ENCODE results near the gene SLC34A1.

SLC34A1 gene

DNA sequence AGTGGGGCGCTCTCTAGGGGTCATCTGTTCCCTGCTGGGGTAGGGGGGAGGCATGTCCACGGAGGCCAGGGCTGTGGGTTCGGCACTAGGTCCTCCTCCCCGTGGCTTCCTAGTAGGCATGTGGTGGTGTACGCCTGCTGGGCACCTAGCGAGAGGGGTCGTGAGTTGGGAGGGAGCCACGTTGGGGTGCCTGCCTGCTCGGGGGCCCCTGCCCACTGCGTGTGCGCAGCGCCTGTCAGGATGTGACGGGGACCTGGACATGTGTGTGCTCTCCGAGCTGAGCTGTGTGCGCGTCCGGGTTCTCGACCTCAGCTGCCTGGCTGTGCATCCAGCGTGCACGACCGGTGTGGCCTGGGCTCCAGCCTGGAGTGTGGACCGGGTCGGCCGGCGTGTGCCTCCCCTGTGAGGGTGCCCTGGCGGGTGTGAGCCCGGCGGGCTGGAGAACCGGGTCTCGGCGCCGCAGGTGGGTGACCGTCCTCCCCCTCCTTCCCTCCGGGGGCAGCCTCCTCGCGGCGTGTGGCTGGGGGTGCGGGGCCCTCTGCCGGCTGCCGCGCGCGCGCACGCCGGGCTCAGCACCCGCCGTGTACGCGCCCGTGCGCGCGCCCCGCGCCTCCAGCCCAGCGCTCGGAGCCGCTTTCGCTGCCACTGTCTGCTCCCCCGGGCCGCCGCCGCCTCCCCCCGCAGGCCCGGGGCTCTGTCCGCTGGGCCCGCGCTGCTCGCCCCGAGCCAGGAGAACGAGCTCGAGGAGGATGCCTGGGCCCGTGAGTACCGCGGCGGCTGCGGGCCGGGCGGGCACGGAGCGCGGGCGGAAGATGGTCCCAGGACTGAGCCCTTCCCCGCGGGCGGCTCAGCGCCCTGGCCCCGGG lies 62.2 kb downstream of the SLC34A1 start, which contains the start of gene PRR7:
Gene PRR7, plus strand, starts transcription at position 615 of the 866 bp plus-strand sequence. CDS start 8,254 bp downstream, outside the sequence.
- peak; percentile 69 for DNase-seq (ENCODE audit: low read depth)

DNA sequence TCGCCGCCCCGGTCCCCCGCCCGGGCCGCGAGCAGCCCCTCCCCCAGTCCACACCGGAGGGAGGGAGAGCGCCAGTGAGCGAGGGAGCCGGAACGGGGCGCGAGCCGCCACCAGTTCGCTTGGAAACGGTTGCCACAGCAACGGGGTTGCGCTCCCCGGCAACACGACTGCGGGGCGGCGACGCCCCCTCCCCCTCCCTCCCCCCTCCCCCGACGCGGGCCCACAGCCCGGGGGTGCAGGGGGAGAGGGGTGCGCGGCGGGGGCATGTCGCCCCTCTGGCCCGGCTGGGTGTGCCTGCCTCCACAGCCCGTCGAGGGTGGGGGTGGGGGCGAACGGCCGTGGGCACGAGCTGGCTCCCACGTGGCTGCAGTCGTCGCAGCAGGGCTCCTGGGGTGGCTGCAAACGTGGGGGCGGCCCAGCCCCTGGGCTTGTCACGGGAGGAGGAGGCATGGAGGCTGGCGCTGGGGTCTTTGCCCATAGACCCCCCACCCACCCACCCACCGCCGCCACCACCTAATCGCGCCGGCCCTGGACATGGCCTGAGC lies 62.9 kb downstream of the SLC34A1 start:
- DNase-seq (ENCODE audit: low read depth): peak; percentile 68

DNA sequence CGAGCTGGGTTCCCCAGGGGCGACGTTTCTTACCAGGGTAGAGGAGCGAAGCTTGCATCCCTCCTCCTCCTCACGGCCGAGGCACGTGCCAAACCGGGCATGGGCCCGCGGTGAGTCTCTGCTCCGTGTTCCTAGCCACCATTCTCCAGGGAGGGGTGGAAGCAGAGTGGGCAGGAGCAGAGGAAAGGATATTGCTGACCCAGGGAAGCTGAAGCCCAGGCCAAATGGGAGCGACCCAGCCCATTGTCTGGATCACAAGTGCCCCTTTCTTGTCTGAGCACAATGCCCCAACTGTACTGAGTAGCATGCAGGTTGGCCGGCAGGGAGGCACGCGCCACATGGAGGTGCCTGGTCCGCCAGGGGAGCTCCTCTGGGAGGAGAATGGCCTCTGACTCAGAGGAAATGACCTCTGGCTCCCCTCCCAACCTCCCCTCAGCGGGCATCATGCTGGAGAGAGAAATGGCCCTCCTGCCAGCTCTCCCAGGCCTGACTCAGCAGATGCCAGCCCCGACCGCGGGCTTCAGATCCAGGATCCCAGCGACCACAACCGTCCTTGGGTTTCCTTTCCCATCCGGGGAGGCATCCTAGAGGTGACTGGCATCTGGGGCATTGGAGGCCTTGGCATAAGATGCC lies 63.5 kb downstream of the SLC34A1 start:
- DNase-seq (ENCODE audit: low read depth): no peak

Measured in activated T-helper 1 cell treated with Interleukin-2 at 50 U/mL for 16 hours (primary cell).